Stimulated activated CD8-positive, alpha-beta memory T cell treated with anti-CD3 and anti-CD28 coated beads, Interleukin-7, amount 100 ng/mL, for 4 hours (primary cell): ENCODE results near the gene GLB1L.
"Not testable (repeated sequence)": the region's sequence is repeated elsewhere in the genome, so short reads cannot be mapped to it uniquely, and the experiment has no call there.

ENCODE experiments used
- DNase-seq, 2 donors: peaks; one replicate each; pipeline ENCODE4 v3.0.0-alpha.2; 2020; ENCODE audit warnings: low read depth in 2 of 2

The GLB1L gene

DNA sequence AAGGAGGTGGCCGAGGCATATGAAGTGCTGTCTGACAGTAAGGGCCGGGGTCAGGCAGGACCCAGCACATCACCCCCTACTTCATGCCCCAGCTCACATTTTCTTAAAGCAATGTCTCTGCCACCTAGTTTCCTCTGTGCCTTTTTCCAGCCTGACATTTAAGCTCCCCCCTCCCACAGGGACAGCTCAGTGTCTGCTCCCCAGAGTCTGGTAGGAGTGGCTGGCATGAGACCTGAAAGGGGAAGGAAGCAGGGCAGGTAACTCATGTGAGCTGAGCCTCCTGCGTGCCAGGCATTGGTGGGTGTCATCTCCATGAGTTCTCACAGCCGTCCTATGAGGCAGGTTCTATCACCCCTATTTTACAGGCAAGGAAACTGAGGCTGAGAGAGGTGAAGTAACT, 35.4 kb upstream of the GLB1L start:
- no peak for DNase-seq

DNA sequence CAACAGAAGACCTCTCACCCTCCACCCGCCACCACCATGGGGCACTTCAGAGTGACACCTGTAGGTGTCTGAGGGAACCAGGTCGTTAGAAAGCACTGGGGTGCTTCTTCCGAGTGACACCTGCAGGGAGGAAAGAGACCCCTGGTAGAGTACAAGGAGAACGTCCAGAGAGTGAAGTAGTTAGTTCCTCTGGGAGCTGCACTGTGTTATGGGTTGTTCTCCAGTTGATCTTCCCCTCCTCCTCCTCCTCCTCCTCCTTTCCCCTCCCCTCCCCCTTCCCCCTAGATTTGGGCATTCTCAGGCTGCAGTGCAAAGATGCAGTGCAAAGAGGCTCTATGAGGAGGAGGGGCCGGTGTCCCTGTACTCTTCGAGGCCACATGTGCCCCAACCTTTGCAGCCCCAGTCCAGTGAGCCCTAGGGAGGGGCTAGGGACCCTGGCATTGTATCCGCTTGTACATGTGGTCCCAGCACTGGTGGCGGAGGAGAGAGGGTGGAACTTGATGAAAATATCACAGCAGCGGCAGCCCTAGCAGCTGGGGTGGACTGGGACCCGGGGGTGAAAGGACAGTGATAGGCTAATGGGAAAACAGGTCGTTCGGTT, 34.8 kb upstream of the GLB1L start:
- no peak for DNase-seq

DNA sequence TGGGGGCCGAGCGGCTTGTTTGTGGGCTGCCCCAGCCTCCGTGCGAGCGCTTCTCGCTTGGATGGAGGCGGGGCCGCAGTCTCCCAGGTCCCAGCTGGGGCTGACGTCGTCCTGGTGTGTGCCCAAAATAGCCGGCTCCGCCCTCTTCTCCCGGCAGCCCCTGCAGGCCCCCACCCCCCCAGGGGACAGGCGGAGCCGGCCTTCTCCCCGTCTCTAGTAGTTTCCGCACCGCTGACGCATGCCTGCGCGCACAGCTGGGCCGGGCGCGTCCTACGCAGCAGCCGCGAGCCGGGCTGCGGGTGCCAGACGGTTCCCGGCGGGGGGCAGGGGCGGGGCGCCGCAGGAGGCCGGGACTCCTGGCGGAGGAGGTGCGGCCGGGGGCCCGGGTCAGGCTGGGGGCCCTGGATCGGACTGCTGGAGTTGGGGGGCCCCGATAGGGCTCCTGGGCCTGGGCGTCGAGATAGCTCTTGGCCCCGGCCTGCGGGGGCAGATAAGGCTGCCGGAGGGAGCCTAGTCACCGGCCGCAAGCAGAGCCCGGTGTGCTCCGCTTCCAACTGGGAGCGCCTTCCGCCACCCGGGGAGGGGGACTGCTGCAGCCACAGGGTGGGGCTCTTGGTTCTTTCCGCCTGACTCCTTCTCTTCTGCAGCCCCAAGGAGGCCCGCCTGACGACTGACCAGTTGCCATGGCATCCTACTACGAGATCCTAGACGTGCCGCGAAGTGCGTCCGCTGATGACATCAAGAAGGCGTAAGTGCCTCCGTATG, 34.1 kb upstream of the GLB1L start, which contains the start of gene DNAJB2:
Gene DNAJB2, plus strand, starts transcription at position 216 of the 765 bp plus-strand sequence. Its CDS starts 468 bp downstream, at position 684.
- DNase-seq, result peak; percentile 98 to 100

DNA sequence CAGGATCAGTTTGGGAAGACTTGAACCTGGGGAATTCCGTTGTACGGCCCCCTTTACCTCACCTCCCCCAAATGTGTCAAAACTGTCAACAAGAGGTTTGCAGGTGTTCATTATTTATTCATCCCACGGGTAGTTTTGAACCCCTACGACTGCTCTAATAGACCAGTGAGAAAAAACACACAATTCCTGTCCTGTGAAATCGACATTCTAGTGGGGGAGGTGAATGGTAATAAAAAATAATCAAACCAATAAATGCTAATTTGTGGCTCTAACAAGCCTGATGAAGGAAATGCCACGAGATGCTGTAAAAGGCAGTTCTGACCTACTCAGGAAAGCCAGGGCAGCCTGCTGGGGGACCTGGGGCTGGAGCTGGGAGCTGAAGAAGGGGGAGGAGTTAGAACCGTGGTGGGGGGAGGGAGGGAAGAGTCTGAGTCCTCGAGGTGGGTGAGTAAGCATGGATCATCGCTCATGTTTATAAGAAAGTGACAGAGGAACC, 33.5 kb upstream of the GLB1L start:
- no peak for DNase-seq

DNA sequence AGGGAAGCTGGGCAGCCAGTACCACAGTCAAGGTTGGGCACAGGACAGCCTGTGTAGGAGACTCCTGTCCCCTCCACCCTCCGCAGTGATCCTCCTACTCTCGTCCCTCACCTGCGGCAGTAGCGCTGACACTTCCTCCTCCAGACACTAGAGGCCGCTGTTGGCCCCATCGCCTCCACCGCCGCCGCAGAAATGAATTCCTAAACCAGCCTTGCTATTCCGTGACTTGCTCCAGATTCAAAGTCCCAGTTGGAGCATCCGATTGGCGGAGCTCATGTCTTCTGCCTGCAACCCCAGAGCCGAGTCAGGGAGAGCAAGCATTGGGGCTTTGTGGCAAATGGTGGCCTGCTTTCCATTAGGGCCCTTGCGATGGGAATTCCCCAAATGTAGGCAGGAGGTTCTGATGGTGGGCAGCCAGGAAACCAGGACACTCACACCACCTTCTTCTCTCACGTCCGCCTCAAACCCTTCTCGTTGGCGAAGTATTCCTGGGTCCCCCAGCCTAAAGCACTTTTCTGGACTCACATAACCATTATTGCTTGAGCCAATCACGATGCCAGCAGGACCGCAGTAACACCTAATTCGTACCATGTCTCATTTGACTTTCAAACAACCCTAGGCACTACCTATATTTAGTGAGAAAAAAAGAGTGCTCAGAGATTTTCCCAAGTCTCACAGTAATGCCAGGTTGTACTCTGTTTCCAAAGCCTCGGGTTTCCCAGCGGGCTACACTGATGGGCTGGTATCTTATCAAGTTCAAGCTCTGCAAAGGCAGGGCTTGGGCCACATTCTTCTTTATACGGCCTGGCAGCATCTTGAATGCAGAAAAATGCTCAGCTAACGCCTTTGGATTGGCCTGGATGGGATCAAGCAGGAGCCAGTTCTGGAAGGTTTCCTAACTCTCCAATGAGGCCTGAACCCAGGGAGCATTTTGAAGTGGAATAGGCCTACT, 32.7 kb upstream of the GLB1L start:
- peak; percentile 47 to 55 for DNase-seq

DNA sequence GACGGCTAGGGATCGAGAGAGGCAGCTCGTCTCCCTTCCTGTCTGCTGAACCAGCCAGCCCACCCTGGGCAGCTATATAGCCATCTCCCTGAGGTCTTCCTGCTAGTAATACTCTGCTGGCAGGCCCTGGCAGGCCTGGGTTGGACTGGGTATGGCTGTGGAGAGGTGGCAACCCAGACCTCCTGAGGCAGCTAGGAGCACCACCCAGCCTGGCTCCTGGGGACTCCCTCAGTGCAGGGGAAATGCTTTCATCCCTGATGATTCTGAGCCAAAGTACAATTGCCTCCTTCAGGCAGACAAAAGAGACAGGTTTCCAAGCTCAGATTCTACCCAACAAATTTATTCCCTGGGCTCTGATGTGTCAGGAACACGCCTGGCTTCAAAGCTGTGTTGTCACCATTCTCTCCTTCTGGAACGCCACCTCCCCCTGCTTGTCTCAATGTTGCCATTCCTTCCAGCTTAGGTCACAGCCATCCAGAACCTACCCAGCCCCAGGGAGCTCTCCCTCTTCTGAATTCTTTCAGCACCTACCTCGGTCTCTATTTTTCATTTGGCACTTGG, 29.2 kb upstream of the GLB1L start:
- DNase-seq, result no peak

DNA sequence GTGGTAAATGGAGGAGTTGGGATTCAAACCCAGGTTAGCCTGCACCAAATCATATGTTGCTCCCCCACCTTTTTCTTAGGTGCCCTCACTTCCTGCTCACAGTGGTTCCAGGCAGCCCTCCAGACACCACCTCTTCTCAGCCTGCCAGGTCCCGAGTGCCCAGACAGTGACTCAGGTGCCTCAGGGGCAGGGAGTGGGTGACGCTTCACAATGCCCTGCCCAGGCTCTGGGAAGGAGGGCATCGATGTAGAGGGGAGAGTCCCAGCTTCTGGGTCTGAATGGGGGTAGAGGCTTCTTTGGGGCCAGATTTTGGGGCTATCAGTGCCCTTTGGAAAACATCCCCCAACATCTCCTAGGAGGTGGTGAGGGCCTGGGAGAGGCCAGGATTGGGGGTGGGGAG, 28.7 kb upstream of the GLB1L start:
- DNase-seq, result no peak

DNA sequence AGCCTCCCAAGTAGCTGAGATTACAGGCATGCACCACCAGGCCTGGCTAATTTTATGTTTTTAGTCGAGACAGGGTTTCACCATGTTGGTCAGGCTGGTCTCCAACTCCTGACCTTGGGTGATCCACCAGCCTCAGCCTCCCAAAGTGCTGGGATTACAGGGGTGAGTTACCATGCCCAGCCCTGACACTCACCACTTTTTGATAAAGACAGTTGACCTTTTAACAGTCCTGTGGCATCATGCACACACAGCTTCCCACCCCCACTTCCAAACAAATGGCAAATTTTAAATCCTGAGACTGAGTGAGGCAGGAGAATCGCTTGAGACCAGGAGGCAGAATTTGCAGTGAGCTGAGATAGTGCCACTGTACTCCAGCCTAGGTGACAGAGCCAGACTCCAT, 27.8 kb upstream of the GLB1L start:
- no peak for DNase-seq

DNA sequence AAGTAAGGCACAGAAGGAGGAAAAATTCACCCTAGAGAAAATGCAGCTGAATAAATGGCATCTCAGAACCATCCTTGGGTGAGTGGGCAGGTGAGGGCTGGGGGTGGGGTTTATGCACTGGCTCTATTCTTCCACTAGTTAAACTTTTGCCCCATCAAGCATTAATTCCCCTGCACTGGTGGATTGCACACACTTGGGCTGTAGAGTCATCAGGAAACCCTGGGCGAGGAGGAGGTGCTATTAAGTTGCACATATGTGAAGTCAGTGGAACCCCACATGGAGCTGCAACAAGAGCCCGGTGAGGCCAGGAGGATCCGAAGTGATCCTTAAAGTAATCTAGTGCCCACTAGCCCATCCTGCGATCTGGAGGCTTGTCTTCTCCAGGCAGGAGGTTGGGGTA, 27.1 kb upstream of the GLB1L start:
- DNase-seq, result no peak

DNA sequence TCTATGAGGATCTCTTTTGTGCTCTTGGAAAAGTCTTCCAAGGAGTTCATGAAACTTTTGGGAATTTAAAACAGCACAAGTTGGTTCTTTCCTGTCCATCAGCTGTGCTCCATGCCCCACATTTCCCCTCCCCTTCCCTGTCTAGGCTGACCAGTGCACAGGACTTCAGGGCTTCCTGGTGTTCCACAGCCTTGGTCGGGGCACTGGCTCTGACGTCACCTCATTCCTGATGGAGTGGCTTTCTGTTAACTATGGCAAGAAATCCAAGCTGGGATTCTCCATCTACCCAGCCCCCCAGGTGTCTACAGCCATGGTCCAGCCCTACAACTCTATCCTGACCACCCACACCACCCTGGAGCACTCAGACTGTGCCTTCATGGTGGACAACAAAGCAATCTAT, 25.8 kb upstream of the GLB1L start:
- DNase-seq, result no peak

DNA sequence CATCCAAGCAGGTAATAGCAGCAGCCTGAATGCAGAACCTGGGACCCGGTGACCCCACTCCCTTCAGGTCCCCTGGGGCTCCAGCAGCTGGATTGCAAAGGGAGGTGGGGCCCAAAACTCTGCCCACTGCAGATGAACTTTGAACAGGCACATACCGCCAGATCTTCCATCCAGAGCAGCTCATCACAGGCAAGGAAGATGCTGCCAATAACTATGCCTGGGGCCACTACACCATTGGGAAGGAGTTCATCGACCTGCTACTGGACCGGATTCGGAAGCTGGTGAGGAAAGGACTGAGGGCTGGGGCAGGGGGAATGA, 24.8 kb upstream of the GLB1L start:
- DNase-seq, result no peak

DNA sequence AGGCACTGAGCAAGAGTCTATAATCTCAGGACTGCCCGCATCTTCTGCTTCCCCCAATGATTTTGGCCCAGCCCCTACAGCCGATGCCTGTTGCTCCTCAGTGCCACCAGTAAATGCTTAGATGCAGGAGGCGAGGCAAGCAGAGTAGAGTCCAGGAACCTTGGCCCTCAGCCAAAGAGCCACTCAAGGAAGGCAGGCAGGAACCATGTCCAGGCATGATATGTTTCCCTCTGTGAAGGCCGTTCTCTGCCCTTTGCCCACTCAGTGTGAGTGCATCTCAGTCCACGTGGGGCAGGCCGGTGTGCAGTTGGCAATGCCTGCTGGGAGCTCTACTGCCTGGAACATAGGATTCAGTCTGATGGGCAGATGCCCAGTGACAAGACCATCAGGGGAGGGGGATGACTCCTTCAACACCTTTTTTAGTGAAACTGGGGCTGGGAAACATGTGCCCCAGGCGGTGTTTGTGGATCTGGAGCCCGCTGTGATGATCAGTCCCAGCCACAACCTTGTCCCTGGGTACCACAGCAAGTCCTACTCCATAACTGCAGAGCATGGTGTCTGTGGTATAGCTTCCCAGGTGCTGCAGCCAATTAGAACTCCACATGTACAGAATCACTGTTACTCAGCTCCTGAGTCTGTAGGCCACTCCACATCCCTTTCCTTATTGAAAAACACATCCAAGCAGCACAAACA, 24.3 kb upstream of the GLB1L start:
- DNase-seq, result no peak

DNA sequence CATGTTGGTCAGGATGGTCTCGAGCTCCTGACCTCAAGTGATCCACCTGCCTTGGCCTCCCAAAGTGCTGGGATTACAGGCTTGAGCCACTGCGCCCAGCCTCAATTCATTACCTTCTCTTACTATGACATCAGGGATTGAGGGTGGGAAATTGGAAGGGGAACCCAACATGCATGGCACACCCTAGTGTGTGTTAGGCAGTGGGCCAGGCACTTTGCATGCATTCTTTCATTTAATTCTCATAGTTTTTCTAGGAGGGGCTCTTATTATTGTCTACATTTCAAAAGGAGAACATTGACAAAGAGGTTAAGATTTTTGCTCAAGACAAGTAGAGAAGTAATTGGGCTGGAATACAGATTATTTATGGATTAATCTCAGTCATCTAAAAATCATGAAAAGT, 23.1 kb upstream of the GLB1L start:
- DNase-seq, result no peak

DNA sequence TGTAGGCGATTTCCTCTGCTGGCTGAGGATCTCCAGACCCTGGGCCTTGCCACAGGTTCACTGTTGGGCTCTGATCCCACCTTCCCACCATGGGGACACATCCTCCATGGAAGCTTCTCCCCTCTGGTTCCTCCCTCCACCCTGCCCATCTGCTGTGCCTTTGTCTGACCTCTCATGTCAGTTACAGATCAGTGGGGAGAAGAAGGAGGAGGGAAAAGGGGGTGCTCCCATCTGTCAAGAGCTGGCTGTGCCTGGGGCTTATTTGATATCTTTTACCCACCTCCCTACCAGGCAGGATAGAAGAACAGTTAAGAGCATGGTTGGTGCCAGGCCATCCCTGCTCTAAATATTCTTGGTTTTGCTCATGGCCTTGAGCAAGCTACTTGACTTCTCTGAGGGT, 21.6 kb upstream of the GLB1L start:
- no peak for DNase-seq

DNA sequence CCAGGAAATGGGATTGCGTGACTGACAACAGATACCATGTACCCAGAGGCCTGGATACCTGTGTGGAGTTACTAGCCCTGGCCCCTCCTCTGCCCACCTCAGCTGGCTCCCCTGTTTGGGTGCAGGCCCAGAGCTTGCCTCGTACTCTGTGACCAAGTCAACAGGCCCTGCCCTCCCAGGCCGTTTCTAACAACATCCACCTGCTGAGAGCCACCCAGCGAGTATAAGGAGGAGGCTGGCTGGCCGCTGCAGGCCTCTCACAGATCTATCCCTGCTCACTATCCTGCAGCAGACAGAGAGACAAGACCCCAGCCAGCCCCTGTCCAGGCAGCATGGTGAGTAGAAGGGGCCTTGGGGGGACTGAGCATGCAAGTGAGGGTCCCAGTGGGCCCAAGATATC, 21.0 kb upstream of the GLB1L start:
- no peak for DNase-seq

DNA sequence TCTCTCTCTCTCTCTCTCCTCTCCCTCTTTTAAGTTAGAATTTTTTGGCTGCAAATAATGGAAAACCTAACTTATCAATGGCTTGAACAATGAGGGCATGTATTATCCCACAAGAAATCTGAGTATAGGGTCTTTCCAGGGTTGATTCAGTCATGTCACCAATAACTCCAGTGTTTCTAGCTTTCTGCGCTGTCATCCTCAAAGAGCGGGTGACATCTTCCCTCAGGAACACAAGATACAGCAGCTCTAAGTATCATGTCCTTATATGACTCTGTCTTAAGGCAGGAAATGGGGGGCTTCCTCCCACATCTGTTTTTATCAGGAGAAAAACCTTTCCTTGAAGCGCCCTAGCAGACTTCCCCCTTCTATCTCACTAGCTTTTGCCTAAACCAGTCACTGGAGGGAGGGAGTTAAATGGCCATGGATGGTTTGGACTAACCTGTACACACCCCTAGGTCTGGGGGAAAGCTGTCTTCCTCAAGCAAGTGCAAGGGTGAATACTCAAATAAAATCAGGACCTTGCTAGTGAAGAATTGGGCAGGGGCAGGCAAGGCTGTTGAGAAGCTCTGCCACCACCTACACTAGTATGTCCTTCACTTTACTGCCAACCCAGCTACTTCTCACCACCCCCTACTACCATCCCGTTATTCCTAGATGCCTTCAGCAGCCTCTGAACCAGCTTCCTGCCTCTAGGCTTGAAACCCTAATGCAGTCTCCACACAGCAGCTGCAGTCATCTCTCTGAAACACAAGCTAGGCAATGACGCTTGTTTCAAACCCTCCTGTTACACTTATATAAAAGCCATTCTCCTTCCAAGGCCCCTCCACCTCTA, 16.0 kb upstream of the GLB1L start:
- DNase-seq, result no peak

DNA sequence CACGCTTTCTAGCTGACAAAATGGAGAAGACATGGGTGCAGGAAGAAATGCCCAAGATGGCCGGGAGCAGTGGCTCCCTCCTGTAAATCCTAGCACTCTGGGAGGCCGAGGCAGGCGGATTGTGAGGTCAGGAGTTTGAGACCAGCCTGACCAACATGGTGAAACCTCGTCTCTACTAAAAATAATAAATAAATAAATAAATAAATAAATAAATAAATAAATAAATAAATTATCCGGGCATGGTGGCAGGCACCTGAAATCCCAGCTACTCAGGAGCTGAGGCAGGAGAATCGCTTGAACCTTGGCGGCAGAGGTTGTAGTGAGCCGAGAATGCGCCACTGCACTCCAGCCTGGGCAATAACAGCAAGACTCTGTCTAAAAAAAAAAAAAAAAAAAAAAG, 13.7 kb upstream of the GLB1L start:
- DNase-seq, result not testable (repeated sequence)

DNA sequence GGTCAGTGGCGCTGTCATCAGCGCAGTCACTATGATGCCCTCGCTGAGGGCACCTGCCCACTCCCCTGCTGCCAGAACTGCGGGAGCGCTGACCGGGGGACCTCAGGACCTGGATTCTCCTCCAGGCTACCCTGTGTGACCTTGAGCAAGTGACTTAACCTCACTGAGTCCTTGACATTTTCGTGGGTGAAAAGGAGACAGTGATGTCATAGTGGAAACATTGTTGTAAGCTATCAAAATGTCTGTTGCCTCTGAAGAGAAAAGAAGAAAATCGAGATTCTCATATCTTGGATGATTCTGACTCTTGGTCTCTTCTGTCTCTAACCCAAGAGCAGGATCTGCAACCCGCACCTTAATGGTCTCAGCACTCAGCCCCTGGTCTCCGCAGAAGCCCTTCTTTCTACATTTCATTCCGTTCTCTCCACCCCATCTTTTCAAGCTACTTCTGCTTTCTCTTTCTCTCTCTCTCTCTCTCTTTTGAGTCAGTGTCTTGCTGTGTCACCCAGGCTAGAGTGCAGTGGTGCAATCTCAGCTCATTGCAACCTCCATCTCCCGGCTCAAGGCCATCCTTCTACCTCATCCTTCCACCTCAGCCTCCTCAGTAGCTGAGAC, 9.5 kb upstream of the GLB1L start:
- DNase-seq, result no peak

DNA sequence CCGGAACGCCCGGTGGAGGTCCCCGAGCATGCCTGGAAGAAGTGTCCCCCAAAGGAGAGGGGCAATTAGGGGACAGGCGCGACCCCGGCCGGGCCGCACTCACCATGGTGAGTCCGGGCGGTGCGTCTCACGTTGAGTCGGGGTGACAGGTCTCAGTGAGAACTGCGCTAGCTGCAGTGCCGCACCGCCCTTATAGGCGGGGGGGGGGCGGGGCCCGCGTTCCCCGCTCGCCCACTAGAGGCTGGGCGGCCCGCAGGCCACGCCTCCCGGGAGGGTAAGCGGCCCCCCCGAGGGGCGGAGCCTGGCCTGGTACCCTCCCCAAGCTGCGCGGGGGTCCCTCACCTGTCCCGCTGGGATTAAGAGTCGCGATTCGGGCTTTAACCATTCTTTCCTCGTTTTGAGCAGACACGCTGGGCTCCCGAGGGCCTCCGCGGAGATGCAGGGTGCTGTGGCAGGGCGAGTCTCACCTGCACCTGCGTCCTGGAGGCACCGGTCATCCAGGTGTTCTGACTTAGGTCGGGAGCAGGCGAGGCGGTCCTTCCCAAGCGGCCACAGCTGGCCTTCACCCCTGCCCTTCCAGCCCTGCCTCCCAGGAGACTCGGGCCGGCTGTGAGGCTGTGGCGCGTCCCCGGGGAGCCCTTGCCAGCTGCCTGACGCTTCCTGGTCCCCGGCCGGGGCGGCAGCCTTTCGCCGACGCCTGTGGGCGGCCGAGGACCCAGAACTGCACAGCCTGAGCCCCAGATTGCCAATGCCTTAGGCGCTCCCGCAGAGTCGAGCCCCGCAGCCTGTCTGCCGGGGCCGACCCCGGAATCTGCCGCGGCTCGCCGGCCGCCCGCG, 8.7 kb upstream of the GLB1L start, which contains the start of gene TUBA4A:
Gene TUBA4A, minus strand, starts transcription at position 166 of the 837 bp plus-strand sequence. Its CDS starts 60 bp downstream, at position 106.
- DNase-seq, result peak; percentile 79 to 88
